Dendritic cell treated with granulocyte-macrophage colony-stimulating factor and Interleukin-4, amounts not matched to agents 40 ng/mL and 50 ng/mL, for 4 days (primary cell): ENCODE results near the gene WHAMM.

Source experiments
- H3K27ac Mint-ChIP-seq: one replicate; pipeline ENCODE4 v1.8.0; 2022; ENCODE audit warnings: mild to moderate bottlenecking, mixed read lengths
- H3K27me3 Mint-ChIP-seq: one replicate; pipeline ENCODE4 v1.8.0; 2022; ENCODE audit warnings: mild to moderate bottlenecking, mixed read lengths
- H3K36me3 Mint-ChIP-seq: one replicate; pipeline ENCODE4 v1.8.0; 2022; ENCODE audit warnings: low read depth, mixed read lengths
- H3K4me1 Mint-ChIP-seq: one replicate; pipeline ENCODE4 v1.8.0; 2022; ENCODE audit warnings: low read depth, mixed read lengths
- H3K4me3 Mint-ChIP-seq: one replicate; pipeline ENCODE4 v1.8.0; 2022; ENCODE audit warnings: mild to moderate bottlenecking, moderate library complexity, mixed read lengths
- H3K9me3 Mint-ChIP-seq: one replicate; pipeline ENCODE4 v1.8.0; 2022; ENCODE audit warnings: mixed read lengths
- intact Hi-C: fragments of 100-400 bp; cut with micrococcal nuclease; formaldehyde crosslinking; loops from one replicate; pipeline ENCODE4 v1.15.0; 2022

The WHAMM gene

GRCh38 chr15:82790321-82790720 is 19.1 kb upstream of the WHAMM start:
- H3K27ac Mint-ChIP-seq, result no peak overlapping the region
- no peak overlapping the region for H3K4me3 Mint-ChIP-seq
- intact Hi-C loops, result no loop called here
- peaks cover 4% of the 10 kb centered on the region for H3K27me3 Mint-ChIP-seq
- H3K9me3 Mint-ChIP-seq, result no peaks in the 10 kb centered on the region
- no peaks in the 10 kb centered on the region for H3K4me1 Mint-ChIP-seq
- no peaks in the 10 kb centered on the region for H3K36me3 Mint-ChIP-seq

- H3K9me3 Mint-ChIP-seq, result no peaks in the 10 kb centered on the region
- H3K27me3 Mint-ChIP-seq, result peaks cover 6% of the 10 kb centered on the region
- intact Hi-C loops, result no loop called here
Measured at GRCh38 chr15:82792068-82792467, 17.4 kb upstream of the WHAMM start.

GRCh38 chr15:82793737-82794136 is 15.7 kb upstream of the WHAMM start:
- H3K27me3 Mint-ChIP-seq, result peaks cover 6% of the 10 kb centered on the region

More at GRCh38 chr15:82792068-82792467, 17.4 kb upstream of the WHAMM start:
- Mint-ChIP-seq H3K36me3 (no peaks in the 10 kb centered on the region), H3K27ac (no peak overlapping the region), H3K4me1 (no peaks in the 10 kb centered on the region), H3K4me3 (no peak overlapping the region)

GRCh38 chr15:82798104-82798503 is 11.3 kb upstream of the WHAMM start:
- intact Hi-C loops, result no loop called here
- no peak overlapping the region for H3K27ac Mint-ChIP-seq
- no peaks in the 10 kb centered on the region for H3K36me3 Mint-ChIP-seq
- H3K27me3 Mint-ChIP-seq, result peaks cover 14% of the 10 kb centered on the region
- no peak overlapping the region for H3K4me3 Mint-ChIP-seq
- peaks cover 6% of the 10 kb centered on the region for H3K4me1 Mint-ChIP-seq
- no peaks in the 10 kb centered on the region for H3K9me3 Mint-ChIP-seq

More at GRCh38 chr15:82793737-82794136, 15.7 kb upstream of the WHAMM start:
- no peaks in the 10 kb centered on the region for H3K4me1 Mint-ChIP-seq
- no peaks in the 10 kb centered on the region for H3K9me3 Mint-ChIP-seq
- no peak overlapping the region for H3K27ac Mint-ChIP-seq
- no peaks in the 10 kb centered on the region for H3K36me3 Mint-ChIP-seq
- H3K4me3 Mint-ChIP-seq, result no peak overlapping the region
- intact Hi-C loops, result no loop called here

- no peaks in the 10 kb centered on the region for H3K36me3 Mint-ChIP-seq
- H3K4me3 Mint-ChIP-seq, result no peak overlapping the region
- no peak overlapping the region for H3K27ac Mint-ChIP-seq
- H3K4me1 Mint-ChIP-seq, result peaks cover 6% of the 10 kb centered on the region
- intact Hi-C loops, result no loop called here
- no peaks in the 10 kb centered on the region for H3K9me3 Mint-ChIP-seq
- H3K27me3 Mint-ChIP-seq, result peaks cover 14% of the 10 kb centered on the region
Measured at GRCh38 chr15:82798531-82799166, 10.8 kb upstream of the WHAMM start.

GRCh38 chr15:82799183-82799841 is 10.1 kb upstream of the WHAMM start:
- Mint-ChIP-seq H3K36me3 (no peaks in the 10 kb centered on the region), H3K4me1 (peaks cover 6% of the 10 kb centered on the region), H3K27me3 (peaks cover 14% of the 10 kb centered on the region), H3K4me3 (no peak overlapping the region), H3K27ac (no peak overlapping the region), H3K9me3 (no peaks in the 10 kb centered on the region)
- intact Hi-C loops, result no loop called here

GRCh38 chr15:82802497-82802896 is 6.9 kb upstream of the WHAMM start:
- H3K4me1 Mint-ChIP-seq, result peaks cover 6% of the 10 kb centered on the region

GRCh38 chr15:82803793-82804574 is 5.4 kb upstream of the WHAMM start:
- no peak overlapping the region for H3K4me3 Mint-ChIP-seq
- intact Hi-C loops, result loop anchor here (10.0 kb wide), 1 partner anchor 259 kb away; the partner anchor contains the start of gene RPS17
- H3K9me3 Mint-ChIP-seq, result no peaks in the 10 kb centered on the region
- no peaks in the 10 kb centered on the region for H3K36me3 Mint-ChIP-seq
- H3K27me3 Mint-ChIP-seq, result peaks cover 12% of the 10 kb centered on the region
- peaks cover 11% of the 10 kb centered on the region for H3K4me1 Mint-ChIP-seq
- no peak overlapping the region for H3K27ac Mint-ChIP-seq

More at GRCh38 chr15:82802497-82802896, 6.9 kb upstream of the WHAMM start:
- Mint-ChIP-seq H3K27me3 (peaks cover 12% of the 10 kb centered on the region), H3K9me3 (no peaks in the 10 kb centered on the region), H3K36me3 (no peaks in the 10 kb centered on the region), H3K4me3 (no peak overlapping the region), H3K27ac (no peak overlapping the region)
- intact Hi-C loops, result loop anchor here (10.0 kb wide), 1 partner anchor 258 kb away; the partner anchor contains the start of gene RPS17

- Mint-ChIP-seq H3K27ac (no peak overlapping the region), H3K27me3 (peaks cover 7% of the 10 kb centered on the region), H3K4me1 (peaks cover 9% of the 10 kb centered on the region), H3K4me3 (no peak overlapping the region), H3K36me3 (no peaks in the 10 kb centered on the region), H3K9me3 (no peaks in the 10 kb centered on the region)
- intact Hi-C loops, result loop anchor here (10.0 kb wide), 1 partner anchor 260 kb away; the partner anchor contains the start of gene RPS17
Measured at GRCh38 chr15:82804575-82804949, 4.9 kb upstream of the WHAMM start.

GRCh38 chr15:82805994-82806406 is 3.4 kb upstream of the WHAMM start, which contains the start of gene FSD2:
Gene FSD2 (minus strand): TSS chr15:82806069. CDS start chr15:82787390, 18,679 bp downstream.
- Mint-ChIP-seq H3K27ac (no peak within 1 kb of the TSS), H3K4me1 (peaks cover 16% of the 10 kb centered on the region), H3K9me3 (no peaks in the 10 kb centered on the region), H3K36me3 (peaks cover 8% of the 10 kb centered on the region), H3K4me3 (no peak within 1 kb of the TSS), H3K27me3 (peaks cover 3% of the 10 kb centered on the region)
- intact Hi-C loops, result loop anchor here (10.0 kb wide), 1 partner anchor 261 kb away; the partner anchor contains the start of gene RPS17

- H3K27me3 Mint-ChIP-seq, result no peaks in the 10 kb centered on the region
- H3K36me3 Mint-ChIP-seq, result peaks cover 23% of the 10 kb centered on the region
- intact Hi-C loops, result loop anchor here (2.0 to 10.0 kb wide), 2 partner anchors 57 to 263 kb away; partner anchors contain the start of gene RPS17
- H3K9me3 Mint-ChIP-seq, result no peaks in the 10 kb centered on the region
- H3K27ac Mint-ChIP-seq, result no peak overlapping the region
- H3K4me3 Mint-ChIP-seq, result no peak overlapping the region
- peaks cover 26% of the 10 kb centered on the region for H3K4me1 Mint-ChIP-seq
Measured at GRCh38 chr15:82807920-82808633, 1.4 kb upstream of the WHAMM start.

- Mint-ChIP-seq H3K27me3 (no peaks in the 10 kb centered on the region), H3K4me1 (peaks cover 26% of the 10 kb centered on the region), H3K36me3 (peaks cover 27% of the 10 kb centered on the region), H3K27ac (no peak overlapping the region), H3K9me3 (no peaks in the 10 kb centered on the region), H3K4me3 (no peak overlapping the region)
- intact Hi-C loops, result loop anchor here (2.0 to 10.0 kb wide), 2 partner anchors 58 to 264 kb away; partner anchors contain the start of gene RPS17
Measured at GRCh38 chr15:82808634-82809041, 790 bp upstream of the WHAMM start.
